ENCODE data around the gene CNTN4.

GRCh38 chr3:2061360-2061759 is 37.3 kb upstream of the CNTN4 start:
- TF ChIP-seq PKNOX1 (IDR thresholded peaks at IDR 0.05), result no peak
- no peak for TF ChIP-seq SUZ12 (IDR thresholded peaks at IDR 0.05)

Data from HEK293T (cell line).